HG02852 (cell line): ENCODE data around the gene MEX3D.

ENCODE experiments used
- ATAC-seq: cut with Tn5 transposase; IDR thresholded peaks from one replicate; pipeline ENCODE4 v1.9.1; 2021; ENCODE audit warnings: mild to moderate bottlenecking, moderate library complexity; ENCODE audit not compliant: unreplicated experiment

MEX3D gene

GRCh38 chr19:1574354-1575136, 6.4 kb upstream of the MEX3D start:
- ATAC-seq = no peak

- no peak for ATAC-seq
Measured at GRCh38 chr19:1572795-1573194, 4.7 kb upstream of the MEX3D start.

- no peak for ATAC-seq
Measured at GRCh38 chr19:1571358-1571757, 3.2 kb upstream of the MEX3D start.

- ATAC-seq = no peak
Measured at GRCh38 chr19:1570836-1571235, 2.7 kb upstream of the MEX3D start.

GRCh38 chr19:1569997-1570396, 1.9 kb upstream of the MEX3D start:
- ATAC-seq = no peak

- no peak for ATAC-seq
Measured at GRCh38 chr19:1567848-1568227, 287 bp downstream of the MEX3D start.

- ATAC-seq = no peak
Measured at GRCh38 chr19:1567116-1567847, 843 bp downstream of the MEX3D start.

GRCh38 chr19:1566392-1567115, 1.6 kb downstream of the MEX3D start:
- ATAC-seq = no peak

GRCh38 chr19:1563251-1563650, 4.9 kb downstream of the MEX3D start:
- no peak for ATAC-seq

- no peak for ATAC-seq
Measured at GRCh38 chr19:1561236-1561842, 6.8 kb downstream of the MEX3D start.

- ATAC-seq = no peak
Measured at GRCh38 chr19:1560286-1560882, 7.7 kb downstream of the MEX3D start.

- ATAC-seq = no peak
Measured at GRCh38 chr19:1558552-1558951, 9.6 kb downstream of the MEX3D start.

GRCh38 chr19:1556390-1557070, 11.6 kb downstream of the MEX3D start:
- ATAC-seq = no peak

- no peak for ATAC-seq
Measured at GRCh38 chr19:1555487-1556389, 12.4 kb downstream of the MEX3D start.

GRCh38 chr19:1554968-1555367, 13.2 kb downstream of the MEX3D start:
- ATAC-seq = no peak

GRCh38 chr19:1553415-1553814, 14.7 kb downstream of the MEX3D start:
- ATAC-seq = no peak

- ATAC-seq = no peak
Measured at GRCh38 chr19:1551068-1552040, 16.8 kb downstream of the MEX3D start.

GRCh38 chr19:1549332-1549945, 18.7 kb downstream of the MEX3D start:
- ATAC-seq = no peak
